Pancreas (tissue), 10 donors: Measurements from ENCODE around the gene SRP68. TPM values are rescaled to one million over a fixed set of nuclear protein-coding genes. Genes with fewer than 3 reads are reported as not detected.

Experiments used
- ATAC-seq, 4 donors: fragments of 200-7000 bp; cut with Tn5 transposase; one replicate each; pipeline versions ENCODE4 v1.8.0 to v1.9.1; 2020; ENCODE audit warnings: mild to moderate bottlenecking in 4 of 4, moderate library complexity in 4 of 4
- DNase-seq, 6 donors: peaks; one replicate each; pipeline ENCODE4 v3.0.0-alpha.2; 2020
- FAIRE-seq: peaks from 2 replicates; lab custom pipeline; 2012; peaks lifted over from hg19 to GRCh38; lab: Jason Lieb, UNC
- H3K27ac ChIP-seq, 4 donors: fragments of 200-600 bp; sonication (generic); 1 replicate in 3 of 4; 2 replicates in 1 of 4; pipeline versions ENCODE4 v1.5.0 to v1.8.0; 2020
- H3K27me3 ChIP-seq, 4 donors: fragments of 200-600 bp; one replicate each; pipeline ENCODE4 v1.8.0; 2021
- H3K36me3 ChIP-seq, 3 donors: fragments of 200-600 bp; sonication (generic) in 1 of 3; one replicate each; pipeline versions ENCODE4 v1.5.0 to v1.8.0; 2020 to 2021
- H3K4me1 ChIP-seq, 3 donors: fragments of 200-600 bp; one replicate each; pipeline ENCODE4 v1.8.0; 2021
- H3K4me3 ChIP-seq, 4 donors: fragments of 200-600 bp; sonication (generic) in 2 of 4; one replicate each; pipeline versions ENCODE4 v1.5.0 to v1.8.0; 2020 to 2021
- H3K9me3 ChIP-seq, 4 donors: fragments of 200-600 bp; one replicate each; pipeline ENCODE4 v1.8.0; 2021
- WGBS, 2 donors: extraction: QIAGEN DNeasy Blood & Tissue Kit; methylation state at CpG; one replicate each; pipeline ENCODE4 v1.1.7; 2013; 5-methylcytosine and 5-hydroxymethylcytosine counted together
- intact Hi-C, 3 donors: fragments of 100-400 bp; cut with DNase I; formaldehyde crosslinking; loops; one replicate each; pipeline versions ENCODE4 v1.11.1 to v1.14.2; 2022
- polyA plus RNA-seq, 2 donors: library from polyadenylated mRNA; stranded (reverse); fragments of 200-250 nt; gene quantifications; one replicate each; pipeline ENCODE4 v1.2.3, GENCODE V29; 2013
- total RNA-seq, 6 donors: library from RNA; stranded (reverse); fragmentation: NEBNext Ultra II Directional in 4 of 6; extraction: Animal tissue kit (Norgen Biotek cat#: 25700) in 4 of 6; gene quantifications; one replicate each; pipeline versions ENCODE4 v1.2.1 to v1.2.4, GENCODE V29; 2021 to 2023
- TF ChIP-seq, protein P1 (sequence below), 4 donors: fragments of 200-600 bp; sonication (generic) in 3 of 4; IDR thresholded peaks; one replicate each; pipeline versions ENCODE4 v1.5.0 to v1.8.0; 2021; ENCODE audit warnings: antibody characterized with exemption in 4 of 4
- donor health status: healthy with polysubstance abuse.
- donor health status: DM: no; HTN: no; CAD: no; lungs with moderate emphysema.
- donor health status: DM: no; HTN: no; CAD: no.
- donor health status: control.
- donor health status: control.
- donor health status: Bipolar disorder and iron deficiency.
- donor health status: DM: yes; HTN: yes; CAD: no.
- donor health status: DM: no; HTN: no; CAD: no.
- donor health status: DM: no; HTN: no; CAD: no.
- donor health status: DM: yes; HTN: yes; CAD: no.

The SRP68 gene
- total and polyA plus RNA-seq, 8 donors: 32.2 to 74.6 (median 48.0) TPM

DNA sequence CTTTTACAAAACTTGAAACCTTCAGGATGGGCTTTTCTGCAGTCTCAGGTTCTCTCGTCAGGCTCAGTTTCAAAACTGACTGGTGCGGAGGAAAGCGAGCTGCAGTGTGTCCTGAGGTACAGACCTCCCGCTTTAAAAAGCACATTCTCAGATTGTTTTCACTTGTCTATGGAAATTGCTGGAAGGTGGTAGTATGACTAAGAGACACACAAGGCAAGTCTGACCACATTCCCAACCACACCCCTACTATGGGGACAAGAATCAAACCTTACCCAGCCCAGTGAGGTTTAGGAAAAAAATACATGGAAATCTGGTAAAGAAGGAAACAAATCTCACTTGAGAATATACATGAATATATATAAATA is 18.2 kb downstream of the SRP68 start:
- no peaks in the 10 kb centered on the region for H3K9me3 ChIP-seq
- peaks cover 0 to 7% (median 0%) of the 10 kb centered on the region in 3 donors for H3K4me1 ChIP-seq
- WGBS, 2 donors: 84 to 85% methylated on average over 4 of the region's 4 CpGs
- FAIRE-seq: no peak
- intact Hi-C loops: no loop called here
- H3K4me3 ChIP-seq: no peak overlapping the region
- ATAC-seq: peak in 2 of 4 donors; percentile 33 to 61
- TF ChIP-seq, protein P1, sequence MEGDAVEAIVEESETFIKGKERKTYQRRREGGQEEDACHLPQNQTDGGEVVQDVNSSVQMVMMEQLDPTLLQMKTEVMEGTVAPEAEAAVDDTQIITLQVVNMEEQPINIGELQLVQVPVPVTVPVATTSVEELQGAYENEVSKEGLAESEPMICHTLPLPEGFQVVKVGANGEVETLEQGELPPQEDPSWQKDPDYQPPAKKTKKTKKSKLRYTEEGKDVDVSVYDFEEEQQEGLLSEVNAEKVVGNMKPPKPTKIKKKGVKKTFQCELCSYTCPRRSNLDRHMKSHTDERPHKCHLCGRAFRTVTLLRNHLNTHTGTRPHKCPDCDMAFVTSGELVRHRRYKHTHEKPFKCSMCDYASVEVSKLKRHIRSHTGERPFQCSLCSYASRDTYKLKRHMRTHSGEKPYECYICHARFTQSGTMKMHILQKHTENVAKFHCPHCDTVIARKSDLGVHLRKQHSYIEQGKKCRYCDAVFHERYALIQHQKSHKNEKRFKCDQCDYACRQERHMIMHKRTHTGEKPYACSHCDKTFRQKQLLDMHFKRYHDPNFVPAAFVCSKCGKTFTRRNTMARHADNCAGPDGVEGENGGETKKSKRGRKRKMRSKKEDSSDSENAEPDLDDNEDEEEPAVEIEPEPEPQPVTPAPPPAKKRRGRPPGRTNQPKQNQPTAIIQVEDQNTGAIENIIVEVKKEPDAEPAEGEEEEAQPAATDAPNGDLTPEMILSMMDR (IDR thresholded peaks at IDR 0.05): no peak
- H3K27me3 ChIP-seq: no peaks in the 10 kb centered on the region
- peak overlapping the region in 1 of 4 donors; percentile 40 for H3K27ac ChIP-seq
- no peak for DNase-seq
- H3K36me3 ChIP-seq: peaks cover 4 to 63% (median 28%) of the 10 kb centered on the region in 3 donors

DNA sequence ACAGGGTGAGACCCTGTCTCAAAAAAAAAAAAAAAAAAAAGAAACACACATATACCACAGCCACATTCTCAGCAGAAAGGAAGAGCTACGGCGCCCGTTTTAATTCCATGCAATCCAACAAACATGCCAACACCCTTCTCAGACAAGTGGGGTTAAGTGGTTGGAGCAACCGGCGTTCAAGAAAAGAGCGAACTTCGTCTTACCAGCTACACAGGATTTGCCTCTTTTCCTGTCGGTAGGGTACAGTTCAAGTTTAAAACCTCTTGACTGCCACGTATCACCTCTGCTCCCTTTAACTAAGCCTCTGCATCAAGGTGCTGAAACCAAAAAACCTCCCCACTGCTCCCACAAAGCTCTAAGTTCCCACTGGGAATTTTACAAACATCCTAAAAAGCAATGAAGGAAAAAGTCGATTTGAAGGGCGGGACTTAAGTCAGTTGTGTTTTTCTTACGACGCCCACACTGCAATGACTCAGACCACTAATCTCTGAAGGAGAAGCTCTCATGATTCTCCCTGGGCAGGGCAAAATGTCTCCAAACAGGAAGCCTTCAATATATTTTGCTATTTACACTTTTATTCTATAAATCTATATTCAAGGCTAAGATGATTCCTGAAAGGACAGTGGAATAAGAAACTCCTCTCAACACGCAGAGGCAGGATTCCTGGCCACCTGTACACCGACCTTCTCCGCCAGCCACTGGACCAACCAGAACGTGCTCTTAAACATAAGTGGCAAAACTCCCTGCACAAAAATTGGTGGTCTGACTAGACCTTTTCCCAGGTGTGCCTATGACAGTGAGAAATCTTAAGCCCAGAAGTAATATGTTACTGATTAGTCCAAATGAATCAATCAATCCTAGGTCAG is 18.8 kb downstream of the SRP68 start:
- no peak for DNase-seq
- TF ChIP-seq, protein P1 (IDR thresholded peaks at IDR 0.05): no peak
- WGBS, 2 donors: 77 to 80% methylated on average over 17 of the region's 17 CpGs
- no peaks in the 10 kb centered on the region for H3K27me3 ChIP-seq
- FAIRE-seq: no peak
- ATAC-seq: peak in 2 of 4 donors; percentile 46 to 52
- H3K36me3 ChIP-seq: peaks cover 4 to 63% (median 23%) of the 10 kb centered on the region in 3 donors
- H3K4me3 ChIP-seq: no peak overlapping the region
- peak overlapping the region in 1 of 4 donors; percentile 40 for H3K27ac ChIP-seq
- H3K9me3 ChIP-seq: no peaks in the 10 kb centered on the region
- peaks cover 0 to 7% (median 0%) of the 10 kb centered on the region in 3 donors for H3K4me1 ChIP-seq
- intact Hi-C loops: no loop called here

DNA sequence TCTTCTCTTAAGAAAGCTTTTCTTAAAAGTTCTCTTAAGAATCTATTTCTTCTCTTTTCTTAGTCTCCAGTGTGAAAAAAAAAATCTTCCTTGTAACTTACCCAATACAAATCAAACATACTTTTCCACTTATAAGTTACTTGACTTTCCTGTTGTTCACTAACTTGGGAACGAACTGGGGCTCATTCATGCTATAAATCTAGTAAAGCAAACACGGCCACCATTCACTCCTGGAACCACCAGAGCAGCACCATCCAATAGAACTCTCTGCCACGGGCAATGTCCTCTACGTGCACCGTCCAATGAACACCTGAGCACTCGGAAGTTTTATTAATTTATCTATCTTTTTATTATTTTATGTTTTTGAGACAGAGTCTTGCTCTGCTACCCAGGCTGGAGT is 20.8 kb downstream of the SRP68 start:
- Histone ChIP-seq H3K36me3 (peaks cover 0 to 66% (median 25%) of the 10 kb centered on the region in 3 donors), H3K4me1 (peaks cover 0 to 7% (median 0%) of the 10 kb centered on the region in 3 donors), H3K27me3 (no peaks in the 10 kb centered on the region), H3K9me3 (no peaks in the 10 kb centered on the region), H3K4me3 (no peak overlapping the region), H3K27ac (peak overlapping the region in 3 of 4 donors; percentile 7 to 57 (median 18))
- 52 to 61% methylated on average over 6 of the region's 6 CpGs for WGBS, 2 donors
- ATAC-seq (no peak), FAIRE-seq (no peak), DNase-seq (no peak)
- intact Hi-C loops: no loop called here
- TF ChIP-seq, protein P1 (IDR thresholded peaks at IDR 0.05): no peak

DNA sequence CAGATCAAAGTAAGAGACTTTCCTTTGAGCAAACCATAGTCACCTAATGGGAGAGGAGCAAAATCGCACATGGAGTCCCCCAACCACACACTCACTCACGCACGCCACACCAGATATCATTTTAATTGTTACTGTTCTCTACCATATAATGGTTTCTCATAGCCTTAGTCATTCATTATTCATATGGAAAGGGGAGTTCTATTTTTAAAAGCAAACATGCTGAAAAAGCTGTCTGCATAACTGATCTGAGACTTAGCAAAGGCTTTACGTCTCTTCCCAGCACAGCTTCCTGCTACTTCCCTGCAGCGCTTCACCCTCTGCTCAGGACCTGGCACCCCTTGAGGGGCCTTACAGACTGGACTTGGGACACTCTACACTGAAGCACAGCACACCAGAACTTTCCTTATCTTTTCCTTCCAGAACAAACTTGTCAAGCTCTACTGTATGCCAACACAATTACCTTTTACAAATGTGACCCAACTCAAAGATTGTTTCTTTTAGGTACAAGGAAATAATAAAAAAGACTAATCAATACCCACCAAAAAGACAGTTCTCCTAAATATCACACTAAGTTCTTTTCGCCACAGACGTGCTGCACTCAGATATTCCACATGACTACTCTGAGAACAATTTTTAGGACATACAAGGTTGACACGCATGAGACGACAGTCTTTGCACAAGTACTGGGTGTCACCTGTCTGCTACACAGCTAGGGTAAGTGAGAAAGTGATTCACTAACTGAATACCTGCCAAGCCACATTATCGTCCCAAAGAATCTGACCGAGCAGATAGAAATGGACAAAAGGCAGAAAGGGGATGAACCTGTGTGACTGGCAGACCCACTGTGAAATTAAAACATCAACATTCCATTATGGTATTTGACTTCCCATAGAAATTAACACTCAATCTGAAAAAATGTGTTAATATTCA is 21.5 kb downstream of the SRP68 start:
- ATAC-seq: peak in 3 of 4 donors; percentile 45 to 54 (median 47)
- peaks cover 2 to 68% (median 30%) of the 10 kb centered on the region in 3 donors for H3K36me3 ChIP-seq
- FAIRE-seq: no peak

More for the DNA sequence above, 21.5 kb downstream of the SRP68 start:
- WGBS, 2 donors: 67 to 70% methylated on average over 11 of the region's 11 CpGs
- Histone ChIP-seq H3K27ac (peak overlapping the region in 3 of 4 donors; percentile 7 to 57 (median 18)), H3K4me1 (peaks cover 0 to 7% (median 0%) of the 10 kb centered on the region in 3 donors), H3K27me3 (no peaks in the 10 kb centered on the region), H3K9me3 (no peaks in the 10 kb centered on the region), H3K4me3 (no peak overlapping the region)
- intact Hi-C loops: no loop called here
- no peak for DNase-seq
- TF ChIP-seq, protein P1 (IDR thresholded peaks at IDR 0.05): no peak
